Measurements from ENCODE around the gene KNDC1. TPM values are rescaled to one million over a fixed set of nuclear protein-coding genes. Genes with fewer than 3 reads are reported as not detected.
A peak's percentile ranks its signal among the peaks of the same experiment; 100 is the strongest.

Gene KNDC1
- polyA plus RNA-seq, 6 donors from 2014 or later: 0.04 to 0.08 (median 0.08) TPM; not detected in 3

DNA sequence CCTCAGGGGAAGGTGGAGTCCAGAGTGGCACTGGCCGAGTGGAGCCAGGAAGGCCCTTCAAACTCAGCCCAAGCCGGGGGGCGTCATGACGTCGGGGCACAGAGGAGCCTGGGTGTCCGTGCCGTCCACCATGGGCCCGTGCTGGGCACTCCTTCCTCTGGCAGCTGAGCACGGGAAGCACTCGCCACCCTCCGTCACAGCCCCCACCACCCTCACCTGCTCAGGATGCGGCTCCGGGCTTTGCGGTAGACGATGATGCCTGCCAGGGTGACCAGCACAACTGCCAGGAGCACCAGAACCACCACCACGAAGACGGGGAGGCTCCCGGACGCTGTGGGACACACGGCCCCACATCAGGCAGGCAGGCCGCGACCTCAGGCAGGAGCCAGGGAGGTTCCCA is 108.5 kb downstream of the KNDC1 start:
- DNase-seq: no peak
- ATAC-seq (ENCODE audit: low read depth in 2 of 2): no peak
- H3K36me3 Mint-ChIP-seq: no peaks in the 10 kb centered on the region
- H3K27me3 Mint-ChIP-seq: no peaks in the 10 kb centered on the region
- H3K4me3 Mint-ChIP-seq: no peak overlapping the region
- H3K9me3 Mint-ChIP-seq: no peaks in the 10 kb centered on the region
- no peak overlapping the region for H3K27ac Mint-ChIP-seq
- peaks cover 14 to 23% (median 22%) of the 10 kb centered on the region in 3 donors for H3K4me1 Mint-ChIP-seq

DNA sequence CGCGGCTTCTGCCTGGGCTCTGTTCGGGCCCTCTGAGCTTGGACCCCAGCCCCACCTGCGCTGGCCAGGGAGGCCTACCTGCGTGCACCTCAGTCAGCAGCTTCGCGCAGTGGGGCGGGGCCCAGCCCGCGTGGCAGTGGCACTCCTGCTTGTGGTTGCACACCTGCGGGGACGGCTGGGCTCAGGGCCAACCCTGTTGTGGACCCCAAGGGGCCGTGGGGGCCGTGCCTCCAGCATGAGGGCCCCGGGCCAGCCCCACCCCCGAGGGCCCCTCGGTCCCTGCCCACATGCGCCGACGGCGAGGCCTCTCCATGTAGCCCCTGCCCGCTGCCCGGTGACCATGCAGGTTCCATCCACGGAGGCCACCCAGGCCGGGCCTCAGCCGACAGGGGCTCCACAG is 109.3 kb downstream of the KNDC1 start:
- H3K4me3 Mint-ChIP-seq: no peak overlapping the region
- peaks cover 9 to 15% (median 14%) of the 10 kb centered on the region in 3 donors for H3K4me1 Mint-ChIP-seq
- H3K27ac Mint-ChIP-seq: no peak overlapping the region
- no peaks in the 10 kb centered on the region for H3K9me3 Mint-ChIP-seq
- ATAC-seq (ENCODE audit: low read depth in 2 of 2) (no peak), DNase-seq (no peak)
- no peaks in the 10 kb centered on the region for H3K27me3 Mint-ChIP-seq
- no peaks in the 10 kb centered on the region for H3K36me3 Mint-ChIP-seq

DNA sequence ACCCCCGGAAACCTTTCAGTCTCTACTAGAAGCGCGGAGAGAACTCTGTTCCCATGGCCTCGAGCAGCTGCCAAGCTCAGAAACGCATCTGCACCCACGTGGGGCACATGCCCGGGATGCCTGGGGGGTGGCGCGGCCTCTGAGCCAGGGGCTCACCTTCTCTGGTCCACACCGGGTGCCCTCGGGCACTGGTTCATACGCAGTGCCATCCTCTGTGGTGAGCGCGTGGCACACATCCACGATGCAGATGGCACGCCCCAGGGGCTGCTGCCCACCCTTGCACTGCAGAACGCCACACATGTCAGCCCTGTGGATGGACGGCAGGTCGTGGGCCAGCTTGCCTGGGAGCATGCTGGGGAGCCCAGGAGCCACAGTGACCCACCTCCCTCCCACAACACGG is 110.2 kb downstream of the KNDC1 start:
- H3K4me1 Mint-ChIP-seq: peaks cover 8 to 14% (median 9%) of the 10 kb centered on the region in 3 donors
- H3K4me3 Mint-ChIP-seq: no peak overlapping the region
- ATAC-seq (ENCODE audit: low read depth in 2 of 2) (no peak), DNase-seq (no peak)
- H3K36me3 Mint-ChIP-seq: no peaks in the 10 kb centered on the region
- peak overlapping the region in 2 of 6 donors; percentile 4 to 24 for H3K27ac Mint-ChIP-seq
- no peaks in the 10 kb centered on the region for H3K9me3 Mint-ChIP-seq
- H3K27me3 Mint-ChIP-seq: no peaks in the 10 kb centered on the region

DNA sequence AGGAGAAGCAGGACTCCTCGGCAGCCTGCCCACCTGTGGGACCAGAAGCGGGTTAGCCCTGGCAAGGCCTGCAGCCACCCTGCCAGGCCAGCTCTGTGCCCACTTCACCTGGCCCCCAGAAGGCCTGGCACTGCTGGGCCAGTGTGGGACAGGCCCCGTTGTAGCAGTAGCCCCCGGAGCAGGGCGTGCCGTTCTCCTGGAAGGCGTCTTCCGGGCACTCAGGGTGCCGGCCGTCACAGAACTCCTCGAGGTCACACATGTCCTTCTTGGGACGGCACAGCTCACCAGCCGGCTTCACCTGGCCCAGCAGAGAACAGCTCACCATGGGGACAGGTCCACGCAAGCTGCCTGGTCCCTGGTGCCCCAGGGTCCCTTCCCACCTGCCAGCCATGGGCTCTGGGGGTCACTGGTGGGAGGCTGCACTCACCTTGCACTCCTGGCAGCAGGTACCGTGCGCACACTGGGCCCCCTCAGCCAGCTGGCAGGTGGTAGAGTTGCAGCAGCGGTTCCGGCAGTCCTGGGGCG is 110.8 kb downstream of the KNDC1 start:
- no peaks in the 10 kb centered on the region for H3K9me3 Mint-ChIP-seq
- no peaks in the 10 kb centered on the region for H3K36me3 Mint-ChIP-seq
- H3K4me1 Mint-ChIP-seq: peaks cover 6 to 14% (median 6%) of the 10 kb centered on the region in 3 donors
- ATAC-seq (ENCODE audit: low read depth in 2 of 2) (no peak), DNase-seq (no peak)
- H3K4me3 Mint-ChIP-seq: no peak overlapping the region
- no peaks in the 10 kb centered on the region for H3K27me3 Mint-ChIP-seq
- peak overlapping the region in 1 of 6 donors; percentile 41 for H3K27ac Mint-ChIP-seq

DNA sequence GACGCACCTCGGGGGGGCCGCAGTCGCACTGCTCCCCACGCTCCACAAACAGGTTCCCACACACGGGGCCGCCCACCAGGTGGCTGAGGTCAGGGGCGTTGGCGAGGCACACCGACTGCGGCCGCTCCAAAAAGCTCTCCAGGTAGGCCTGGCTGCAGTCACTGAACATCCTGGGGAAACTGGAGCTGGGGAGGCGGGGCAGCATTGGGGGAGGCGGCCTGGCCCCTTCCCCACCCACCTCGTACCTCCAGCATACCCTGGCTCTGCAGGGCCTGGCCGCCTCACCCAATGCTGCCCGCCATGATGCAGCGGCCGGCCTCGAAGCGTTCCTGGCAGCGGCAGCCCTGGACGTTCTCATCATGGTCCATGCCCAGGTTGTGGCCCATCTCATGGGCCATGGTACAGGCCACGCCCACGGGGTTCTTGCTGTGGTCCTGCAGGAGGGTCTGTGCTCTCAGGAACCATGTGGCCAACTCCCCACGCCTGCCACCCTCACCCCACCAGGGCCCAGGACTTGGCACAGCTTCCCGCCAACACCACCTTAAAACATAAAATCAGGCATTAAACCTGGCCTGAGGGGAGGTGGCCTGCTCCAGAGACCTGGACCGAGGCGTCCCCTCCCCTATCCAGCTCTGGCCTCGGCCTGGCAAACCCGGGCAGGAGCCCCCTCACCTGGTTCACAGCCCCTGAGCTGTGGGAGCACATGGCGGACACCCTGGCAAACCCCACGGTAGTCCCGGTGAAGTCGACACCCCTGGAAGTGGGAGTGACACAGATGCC is 111.7 kb downstream of the KNDC1 start:
- H3K27ac Mint-ChIP-seq: peak overlapping the region in 1 of 6 donors; percentile 96
- H3K4me3 Mint-ChIP-seq: no peak overlapping the region
- no peak for ATAC-seq (ENCODE audit: low read depth in 2 of 2)
- H3K9me3 Mint-ChIP-seq: no peaks in the 10 kb centered on the region
- peaks cover 6 to 19% (median 7%) of the 10 kb centered on the region in 3 donors for H3K4me1 Mint-ChIP-seq
- no peaks in the 10 kb centered on the region for H3K36me3 Mint-ChIP-seq
- DNase-seq: no peak
- no peaks in the 10 kb centered on the region for H3K27me3 Mint-ChIP-seq

DNA sequence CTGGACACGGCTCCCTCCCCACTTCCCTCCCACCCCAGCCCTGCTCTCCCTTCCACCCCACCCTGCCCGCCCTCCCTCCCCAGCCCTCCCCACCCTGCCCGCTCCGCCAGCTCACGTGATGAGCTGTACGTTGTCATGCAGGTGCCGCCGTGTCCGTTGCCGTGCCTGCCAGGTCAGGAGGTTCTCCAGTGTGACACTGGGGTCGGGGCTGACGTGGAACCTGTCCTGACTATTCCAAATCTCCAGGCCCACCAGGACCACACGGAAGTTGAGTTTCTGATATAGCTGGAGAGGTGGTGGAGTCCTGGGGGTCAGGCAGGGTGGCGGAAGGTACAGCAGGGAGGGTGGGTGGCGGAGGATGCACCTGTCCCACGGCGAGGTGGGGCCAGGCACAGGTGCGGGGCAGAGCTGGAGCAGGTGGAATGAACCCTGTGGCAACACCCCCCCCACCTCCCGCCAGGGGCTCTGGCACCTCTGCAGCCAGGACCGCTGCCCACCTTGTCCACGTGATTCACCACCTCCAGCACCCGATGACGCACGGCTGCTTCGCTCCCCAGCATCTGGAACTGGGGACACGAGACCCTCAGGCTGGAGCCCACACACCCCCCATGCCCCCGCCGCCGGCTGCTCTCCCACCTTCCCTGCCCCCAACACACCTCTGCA is 112.4 kb downstream of the KNDC1 start:
- peaks cover 6 to 19% (median 7%) of the 10 kb centered on the region in 3 donors for H3K4me1 Mint-ChIP-seq
- no peaks in the 10 kb centered on the region for H3K9me3 Mint-ChIP-seq
- ATAC-seq (ENCODE audit: low read depth in 2 of 2): no peak
- no peaks in the 10 kb centered on the region for H3K36me3 Mint-ChIP-seq
- peak overlapping the region in 3 of 6 donors; percentile 51 to 96 (median 90) for H3K27ac Mint-ChIP-seq
- DNase-seq: no peak
- H3K27me3 Mint-ChIP-seq: no peaks in the 10 kb centered on the region
- H3K4me3 Mint-ChIP-seq: no peak overlapping the region

DNA sequence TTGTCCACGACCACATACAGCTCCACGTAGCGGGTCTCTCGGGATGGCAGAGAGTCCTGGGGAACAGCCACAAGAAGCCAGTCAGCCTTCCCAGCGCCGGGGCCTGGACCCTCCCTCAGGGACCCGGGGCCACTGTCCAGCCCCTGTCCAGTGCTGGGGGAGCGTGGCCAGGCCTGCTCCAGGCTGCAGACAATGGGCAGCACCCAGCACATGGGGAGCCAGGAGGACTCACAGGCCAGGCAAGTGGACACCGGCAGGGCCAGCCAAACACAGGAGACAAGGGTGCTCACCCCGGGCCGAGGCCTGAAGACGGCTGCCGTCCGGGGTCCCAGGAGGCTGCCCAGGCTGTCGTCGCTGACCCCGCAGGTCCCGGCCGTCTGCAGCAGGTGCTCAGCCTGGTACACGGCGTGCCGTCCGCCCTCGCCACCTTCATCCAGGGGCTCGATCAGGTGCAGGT is 113.0 kb downstream of the KNDC1 start:
- H3K27ac Mint-ChIP-seq: peak overlapping the region in 2 of 6 donors; percentile 15 to 96
- no peaks in the 10 kb centered on the region for H3K27me3 Mint-ChIP-seq
- no peaks in the 10 kb centered on the region for H3K36me3 Mint-ChIP-seq
- ATAC-seq (ENCODE audit: low read depth in 2 of 2): no peak
- DNase-seq: no peak
- no peak overlapping the region for H3K4me3 Mint-ChIP-seq
- peaks cover 7 to 25% (median 12%) of the 10 kb centered on the region in 3 donors for H3K4me1 Mint-ChIP-seq
- H3K9me3 Mint-ChIP-seq: no peaks in the 10 kb centered on the region

DNA sequence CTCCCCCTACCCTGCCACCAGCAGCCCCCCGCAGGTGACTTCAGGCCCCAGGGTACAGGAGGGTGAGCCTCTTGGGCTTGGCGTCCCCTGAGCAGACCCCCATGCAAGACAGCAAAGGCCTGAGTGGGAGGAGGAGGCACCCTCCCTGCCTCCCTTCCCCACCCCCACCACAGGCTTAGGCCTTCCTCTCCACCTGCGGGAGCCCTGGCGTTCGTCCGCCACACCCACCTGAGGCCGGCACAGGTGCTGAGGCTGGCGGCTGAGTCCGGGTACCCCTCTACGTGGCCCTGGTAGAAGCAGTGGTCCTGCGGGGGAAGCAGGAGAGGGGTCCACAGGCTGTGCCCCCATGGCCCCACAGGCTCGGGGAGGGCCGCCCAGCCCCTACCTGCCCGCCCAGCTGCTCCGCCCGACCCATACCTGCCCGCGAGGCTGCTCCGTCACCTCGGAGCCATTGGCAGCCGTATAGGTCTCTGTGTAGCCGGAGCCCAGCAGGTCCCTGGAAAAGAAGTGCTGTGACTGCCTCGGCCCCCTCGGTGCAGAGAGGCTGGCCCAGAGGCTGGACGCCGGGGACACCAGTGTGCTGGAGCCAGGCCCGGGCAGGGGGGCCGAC is 113.6 kb downstream of the KNDC1 start:
- Mint-ChIP-seq H3K27ac (peak overlapping the region in 4 of 6 donors; percentile 21 to 96 (median 72)), H3K4me3 (peak overlapping the region in 2 of 8 donors; percentile 51 to 75), H3K9me3 (no peaks in the 10 kb centered on the region), H3K27me3 (no peaks in the 10 kb centered on the region), H3K4me1 (peaks cover 13 to 31% (median 18%) of the 10 kb centered on the region in 3 donors), H3K36me3 (no peaks in the 10 kb centered on the region)
- ATAC-seq (ENCODE audit: low read depth in 2 of 2) (no peak), DNase-seq (no peak)

DNA sequence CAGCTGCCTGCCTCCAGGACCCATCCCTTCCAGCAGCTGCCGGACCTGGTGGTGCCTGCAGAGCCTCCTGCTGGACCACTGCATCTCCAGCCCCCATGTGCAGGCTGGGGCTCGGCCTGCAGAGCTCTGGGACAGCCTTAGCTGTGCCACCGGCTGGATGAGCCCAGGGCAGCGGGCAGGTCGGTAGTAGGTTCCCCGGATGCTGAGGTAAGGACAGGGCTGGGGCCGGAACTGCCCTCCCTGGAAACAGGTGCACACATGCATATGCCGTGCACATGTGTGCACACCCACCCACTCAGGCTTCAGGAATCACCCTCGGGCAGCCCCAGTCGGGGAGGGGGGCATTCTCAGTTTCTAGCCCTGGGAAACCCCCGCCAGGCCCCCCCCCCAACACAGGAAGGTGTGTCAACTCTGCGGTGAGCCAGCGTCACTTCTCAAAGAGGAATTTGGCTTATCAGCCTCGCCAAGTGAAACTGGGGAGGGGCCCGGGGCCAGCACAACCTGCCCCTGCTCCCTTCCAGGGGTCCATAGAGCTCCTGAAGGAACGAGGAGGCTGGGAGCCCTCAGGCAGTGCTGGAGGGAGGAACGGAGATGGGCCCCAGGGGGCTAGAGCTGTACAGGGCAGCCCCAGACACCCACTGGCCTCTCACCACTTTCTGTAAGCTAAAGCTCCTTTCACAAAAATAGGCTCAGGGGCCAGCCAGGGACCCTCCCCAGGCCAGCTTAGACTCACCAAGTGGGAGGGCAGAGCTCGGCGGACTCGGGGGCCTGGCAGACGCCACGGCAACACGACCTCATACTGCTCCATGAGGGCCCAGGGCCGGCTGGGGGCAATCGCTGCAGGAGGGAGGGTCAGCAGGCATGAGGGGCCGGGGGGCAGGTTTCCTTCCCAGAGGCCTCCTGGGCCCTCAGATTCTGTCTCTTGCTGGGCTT is 115.0 kb downstream of the KNDC1 start:
- peaks cover 20 to 43% (median 25%) of the 10 kb centered on the region in 3 donors for H3K4me1 Mint-ChIP-seq

DNA sequence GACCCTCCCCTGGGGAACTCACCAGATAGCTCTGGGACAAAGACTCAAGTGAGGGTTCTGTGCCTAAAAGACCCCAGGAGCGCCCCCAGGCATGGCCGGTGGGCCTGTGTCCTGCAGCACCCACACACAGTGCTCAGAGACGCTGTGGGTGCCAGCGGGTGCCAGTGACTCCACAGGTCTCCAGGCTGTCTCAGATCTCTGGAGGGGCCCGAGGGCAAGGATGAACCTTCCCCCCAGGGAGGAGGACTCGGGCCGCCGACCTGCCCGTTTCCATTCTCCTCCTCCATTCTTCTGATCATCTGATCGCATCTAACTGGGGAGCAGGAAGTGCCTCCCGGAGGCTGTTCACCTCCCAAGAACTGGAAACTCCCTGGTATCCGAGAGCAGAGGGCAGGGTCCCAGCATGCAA is 115.7 kb downstream of the KNDC1 start:
- Mint-ChIP-seq H3K27me3 (no peaks in the 10 kb centered on the region), H3K4me3 (peak overlapping the region; percentile 86 to 94 (median 92)), H3K9me3 (no peaks in the 10 kb centered on the region), H3K4me1 (peaks cover 20 to 43% (median 30%) of the 10 kb centered on the region in 3 donors), H3K27ac (peak overlapping the region; percentile 96 to 99 (median 98)), H3K36me3 (no peaks in the 10 kb centered on the region)
- DNase-seq (peak; percentile 51), ATAC-seq (ENCODE audit: low read depth in 2 of 2) (peak; percentile 36)

More for the DNA sequence above, 115.0 kb downstream of the KNDC1 start:
- Mint-ChIP-seq H3K27ac (peak overlapping the region; percentile 96 to 99 (median 98)), H3K9me3 (no peaks in the 10 kb centered on the region), H3K36me3 (no peaks in the 10 kb centered on the region), H3K27me3 (no peaks in the 10 kb centered on the region), H3K4me3 (peak overlapping the region; percentile 86 to 94 (median 92))
- peak; percentile 74 to 75 for ATAC-seq (ENCODE audit: low read depth in 2 of 2)
- peak; percentile 91 for DNase-seq

Measured in naive B cell (primary cell).